Kidney epithelial cell (primary cell): Measurements from ENCODE around the gene POLE. TPM values are rescaled to one million over a fixed set of nuclear protein-coding genes. Genes with fewer than 3 reads are reported as not detected.

Experiments used
- DNase-seq: peaks from one replicate; pipeline ENCODE4 v3.0.0-alpha.2; 2010; ENCODE audit warnings: low read depth
- H3K27me3 ChIP-seq: 2 replicates; pipeline ENCODE4 v1.6.0; 2011; ENCODE audit warnings: low read length; ENCODE audit not compliant: control insufficient read depth, insufficient read depth
- H3K36me3 ChIP-seq: 2 replicates; pipeline ENCODE4 v1.5.1; 2011; ENCODE audit warnings: low read length; ENCODE audit not compliant: control insufficient read depth, insufficient read depth
- H3K4me3 ChIP-seq: 2 replicates; pipeline ENCODE4 v1.5.1; 2011; ENCODE audit warnings: low read depth, mild to moderate bottlenecking, control low read depth, low read length
- total RNA-seq: library from RNA; depleted of rRNA; stranded (reverse); fragments of >200 nt; gene quantifications from 2 replicates; pipeline ENCODE4 v1.2.3, GENCODE V29; 2015
- TF ChIP-seq, protein P1 (sequence below): IDR thresholded peaks from 2 replicates; pipeline ENCODE4 v1.5.1; 2011; ENCODE audit warnings: mild to moderate bottlenecking, moderate library complexity, low read length, control low read depth, inconsistent platforms; ENCODE audit not compliant: insufficient read depth, poor library complexity, severe bottlenecking

Gene POLE
- total RNA-seq, 1 donor from 2014 or later, result 15.1 TPM

DNA sequence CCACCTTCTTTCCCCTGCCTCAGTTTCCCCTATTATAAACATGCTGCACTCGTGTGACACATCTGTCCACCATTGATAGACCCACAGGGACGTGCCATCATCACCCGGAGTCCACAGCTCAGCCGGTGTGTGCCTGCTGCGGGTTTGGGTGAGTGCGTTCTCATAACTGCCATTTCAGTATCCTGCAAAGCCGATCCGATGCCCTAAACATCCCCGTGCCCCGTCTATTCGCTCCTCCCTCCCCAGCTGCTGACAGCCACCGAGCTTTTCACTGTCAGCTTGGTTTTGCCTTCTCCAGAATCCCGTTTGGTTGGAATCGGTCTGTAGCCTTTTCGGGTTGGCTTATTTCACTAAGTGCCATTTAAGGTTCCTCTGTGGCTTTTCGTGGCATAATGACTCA lies 80.7 kb downstream of the POLE start:
- DNase-seq, result no peak
- Histone ChIP-seq H3K27me3 (peaks cover 55% of the 10 kb centered on the region), H3K36me3 (no peaks in the 10 kb centered on the region), H3K4me3 (no peak overlapping the region)
- TF ChIP-seq, protein P1, sequence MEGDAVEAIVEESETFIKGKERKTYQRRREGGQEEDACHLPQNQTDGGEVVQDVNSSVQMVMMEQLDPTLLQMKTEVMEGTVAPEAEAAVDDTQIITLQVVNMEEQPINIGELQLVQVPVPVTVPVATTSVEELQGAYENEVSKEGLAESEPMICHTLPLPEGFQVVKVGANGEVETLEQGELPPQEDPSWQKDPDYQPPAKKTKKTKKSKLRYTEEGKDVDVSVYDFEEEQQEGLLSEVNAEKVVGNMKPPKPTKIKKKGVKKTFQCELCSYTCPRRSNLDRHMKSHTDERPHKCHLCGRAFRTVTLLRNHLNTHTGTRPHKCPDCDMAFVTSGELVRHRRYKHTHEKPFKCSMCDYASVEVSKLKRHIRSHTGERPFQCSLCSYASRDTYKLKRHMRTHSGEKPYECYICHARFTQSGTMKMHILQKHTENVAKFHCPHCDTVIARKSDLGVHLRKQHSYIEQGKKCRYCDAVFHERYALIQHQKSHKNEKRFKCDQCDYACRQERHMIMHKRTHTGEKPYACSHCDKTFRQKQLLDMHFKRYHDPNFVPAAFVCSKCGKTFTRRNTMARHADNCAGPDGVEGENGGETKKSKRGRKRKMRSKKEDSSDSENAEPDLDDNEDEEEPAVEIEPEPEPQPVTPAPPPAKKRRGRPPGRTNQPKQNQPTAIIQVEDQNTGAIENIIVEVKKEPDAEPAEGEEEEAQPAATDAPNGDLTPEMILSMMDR, result no peak

GRCh38 chr12:132605892-132606291 lies 81.2 kb downstream of the POLE start:
- no peak overlapping the region for H3K4me3 ChIP-seq
- no peak for DNase-seq
- TF ChIP-seq, protein P1, result no peak
- H3K27me3 ChIP-seq, result peaks cover 59% of the 10 kb centered on the region
- H3K36me3 ChIP-seq, result no peaks in the 10 kb centered on the region

DNA sequence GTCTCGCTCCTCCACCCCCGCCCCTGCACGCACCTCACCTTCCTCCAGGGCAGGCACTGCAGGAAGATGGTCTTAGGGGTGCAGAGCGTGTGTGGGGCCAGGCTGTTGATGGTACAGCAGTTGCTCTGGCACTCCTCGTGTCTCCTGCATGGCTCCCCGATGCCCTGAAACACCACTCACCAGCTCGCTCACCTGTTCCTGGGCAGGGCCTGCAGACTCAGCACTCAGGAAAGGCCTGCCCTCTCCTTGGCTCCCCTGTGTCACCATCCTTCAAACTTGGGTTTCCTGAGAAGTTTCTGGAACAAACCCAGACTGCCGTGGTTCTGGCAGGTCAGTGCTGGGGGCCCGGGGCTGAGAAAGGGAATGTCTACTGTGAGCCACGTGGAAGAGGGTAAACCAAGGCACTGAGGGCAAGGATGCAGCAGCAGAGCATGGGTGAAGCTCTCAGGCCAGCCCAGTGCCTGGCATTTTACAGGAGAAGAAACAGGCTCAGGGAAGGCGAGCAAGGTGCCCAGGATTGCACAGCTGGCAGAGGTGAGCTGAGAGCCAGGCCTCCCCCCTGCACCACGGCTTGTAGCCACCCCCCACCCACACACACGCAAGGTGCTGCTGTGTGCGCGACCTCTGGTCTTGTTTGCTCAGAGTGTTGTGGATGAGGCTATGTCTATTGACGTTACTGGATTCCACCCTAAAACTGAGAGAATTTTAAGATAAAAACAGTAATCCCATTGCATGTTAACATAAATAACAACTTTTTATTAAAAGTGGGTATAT lies 82.3 kb downstream of the POLE start:
- no peak for DNase-seq
- H3K4me3 ChIP-seq, result no peak overlapping the region
- peaks cover 54% of the 10 kb centered on the region for H3K27me3 ChIP-seq
- TF ChIP-seq, protein P1, result no peak
- no peaks in the 10 kb centered on the region for H3K36me3 ChIP-seq

GRCh38 chr12:132604151-132604618 lies 83.0 kb downstream of the POLE start:
- no peak overlapping the region for H3K4me3 ChIP-seq
- peaks cover 54% of the 10 kb centered on the region for H3K27me3 ChIP-seq
- H3K36me3 ChIP-seq, result no peaks in the 10 kb centered on the region
- TF ChIP-seq, protein P1, result no peak
- no peak for DNase-seq

GRCh38 chr12:132603240-132604150 lies 83.6 kb downstream of the POLE start:
- Histone ChIP-seq H3K36me3 (no peaks in the 10 kb centered on the region), H3K4me3 (no peak overlapping the region), H3K27me3 (peaks cover 51% of the 10 kb centered on the region)
- TF ChIP-seq, protein P1, result no peak
- DNase-seq, result no peak
